HFF-Myc (cell line): ENCODE data around the gene MINK1.

ENCODE experiments used
- DNase-seq: peaks from one replicate; pipeline ENCODE4 v3.0.0-alpha.2; 2011; ENCODE audit warnings: low read depth; ENCODE audit errors: extremely low read depth
- H3K4me3 ChIP-seq: replicated peaks from 2 replicates; pipeline ENCODE4 v1.5.1; 2011; ENCODE audit warnings: low read depth, mild to moderate bottlenecking, control low read depth, low read length
- CTCF ChIP-seq: IDR thresholded peaks from 2 replicates; pipeline ENCODE4 v1.5.1; 2012; ENCODE audit warnings: mild to moderate bottlenecking, low read depth, low read length, control low read depth; ENCODE audit errors: missing control alignments

Gene MINK1

GRCh38 chr17:4833178-4833940, at the start of gene MINK1:
Gene MINK1, plus strand, starts transcription at chr17:4833340. Its CDS starts 244 bp downstream, at chr17:4833584.
- peak; percentile 69 for DNase-seq
- peak within 1 kb of the TSS; percentile 85 for H3K4me3 ChIP-seq
- no peak for TF ChIP-seq CTCF

GRCh38 chr17:4785311-4786105, 47.6 kb upstream of the MINK1 start:
- no peak for DNase-seq
- H3K4me3 ChIP-seq, result no peak overlapping the region
- TF ChIP-seq CTCF, result no peak

DNA sequence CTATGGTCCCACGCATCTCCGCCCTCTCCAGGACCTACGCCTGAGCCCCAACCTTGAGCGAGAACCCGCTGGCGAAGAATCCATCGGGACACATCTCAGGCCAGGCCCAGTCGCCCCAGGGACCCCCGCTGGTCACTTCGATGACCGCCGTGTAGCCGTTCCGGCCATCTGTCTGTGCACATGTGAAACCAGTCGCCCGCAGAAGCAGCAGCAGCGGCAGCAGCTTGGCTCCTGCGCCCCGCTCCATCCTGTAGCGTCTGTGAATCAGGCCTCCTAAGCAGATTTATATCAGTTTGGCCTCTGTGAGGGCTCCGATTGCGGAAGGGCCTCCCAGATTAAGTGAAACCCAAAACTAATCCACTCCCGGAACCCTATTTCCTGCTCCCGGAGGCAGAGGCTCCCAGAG, 47.0 kb upstream of the MINK1 start, which contains the start of gene VMO1:
VMO1 (minus strand) TSS at position 259 of the 406 bp plus-strand sequence; CDS start at position 247, 12 bp downstream.
- no peak for TF ChIP-seq CTCF
- no peak within 1 kb of the TSS for H3K4me3 ChIP-seq
- DNase-seq, result no peak

DNA sequence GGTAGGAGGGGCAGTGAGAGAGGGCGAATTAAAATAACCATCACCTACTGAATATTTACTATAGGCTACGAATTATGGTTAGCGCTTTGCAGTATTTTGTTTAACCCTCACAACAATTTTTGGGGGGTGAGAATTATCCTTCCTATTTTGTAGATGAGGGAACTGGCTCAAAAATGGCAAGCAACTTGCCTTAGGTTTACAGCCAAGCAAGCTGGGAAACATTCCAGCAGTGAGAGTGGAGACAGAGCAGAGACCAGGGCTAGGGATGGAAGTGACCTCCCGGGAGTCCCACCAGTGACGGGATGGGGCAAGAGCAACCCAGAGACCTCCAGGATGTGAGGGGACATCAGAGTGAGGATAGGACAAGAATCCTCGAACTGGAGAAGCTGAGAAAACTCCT, 46.6 kb upstream of the MINK1 start:
- no peak for TF ChIP-seq CTCF
- DNase-seq, result no peak
- no peak overlapping the region for H3K4me3 ChIP-seq

DNA sequence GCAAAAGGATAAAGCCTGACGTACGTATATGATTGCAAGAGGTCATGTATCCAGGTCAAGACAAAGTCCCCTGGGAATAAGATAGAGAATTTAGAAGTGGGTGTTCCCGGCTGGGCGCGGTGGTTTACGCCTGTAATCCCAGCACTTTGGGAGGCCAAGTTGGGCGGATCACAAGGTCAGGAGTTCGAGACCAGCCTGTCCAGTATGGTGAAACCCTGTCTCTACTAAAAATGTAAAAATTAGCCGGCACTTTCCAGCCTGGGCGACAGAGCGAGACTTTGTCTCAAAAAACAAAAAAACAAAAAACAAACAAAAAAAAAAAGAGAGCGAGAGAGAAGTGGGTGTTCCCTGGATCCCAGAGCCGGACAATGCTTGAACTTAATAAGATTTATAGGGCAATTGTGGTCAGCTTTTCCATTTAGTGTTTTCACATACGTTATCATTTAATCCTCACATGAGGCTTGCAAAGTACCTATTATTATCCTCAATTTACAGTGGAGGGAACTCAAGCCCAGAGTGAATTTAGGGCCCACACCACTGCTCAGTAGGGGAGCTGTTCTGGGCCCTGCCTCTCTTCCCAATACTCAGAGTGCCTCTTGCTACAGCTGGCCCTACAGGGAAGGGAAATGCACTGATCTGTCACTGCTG, 44.9 kb upstream of the MINK1 start:
- no peak for TF ChIP-seq CTCF
- peak overlapping the region; percentile 63 for H3K4me3 ChIP-seq
- DNase-seq, result no peak

DNA sequence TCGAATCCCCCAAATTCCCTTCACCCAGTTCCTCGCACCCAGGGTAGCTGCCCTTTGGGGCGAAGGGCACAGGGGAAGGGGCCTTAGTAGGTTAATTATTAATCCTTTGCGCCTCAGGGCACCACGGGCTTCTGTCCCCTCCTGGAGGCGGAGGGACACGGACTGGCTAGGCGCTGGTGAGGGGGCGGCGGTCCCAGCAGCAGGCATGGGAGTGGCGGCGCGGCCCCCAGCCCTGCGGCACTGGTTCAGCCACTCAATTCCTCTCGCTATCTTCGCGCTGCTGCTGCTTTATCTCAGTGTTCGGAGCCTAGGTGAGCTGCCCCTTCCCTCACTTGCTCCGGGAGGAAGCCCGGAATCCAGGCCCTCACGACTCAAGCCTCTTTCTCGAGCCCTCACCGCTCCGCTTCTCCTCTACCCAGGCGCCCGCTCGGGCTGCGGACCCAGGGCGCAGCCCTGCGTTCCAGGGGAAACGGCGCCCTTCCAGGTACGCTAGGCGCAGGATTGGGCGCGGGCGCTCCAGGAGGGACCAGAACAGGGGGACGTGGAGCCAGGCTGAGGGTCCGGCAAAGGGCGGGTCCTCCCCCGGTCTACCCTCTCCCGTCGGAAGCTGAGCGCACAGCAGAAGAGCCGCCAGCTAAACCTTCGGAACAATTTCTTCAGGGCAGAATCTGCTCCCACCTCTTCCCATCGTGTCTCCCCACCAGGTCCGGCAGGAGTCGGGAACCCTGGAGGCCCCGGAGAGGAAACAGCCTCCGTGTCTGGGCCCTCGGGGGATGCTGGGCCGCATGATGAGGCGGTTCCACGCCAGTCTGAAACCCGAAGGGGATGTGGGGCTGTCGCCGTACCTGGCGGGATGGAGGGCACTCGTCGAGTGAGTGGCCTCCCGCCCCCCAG, 44.1 kb upstream of the MINK1 start, which contains the start of gene GLTPD2:
GLTPD2 (plus strand) TSS at position 158 of the 894 bp plus-strand sequence; CDS start at position 206, 48 bp downstream.
- H3K4me3 ChIP-seq, result peak within 1 kb of the TSS; percentile 63
- no peak for DNase-seq
- no peak for TF ChIP-seq CTCF
